ENCODE measurements around the gene TPT1.

Gene TPT1

GRCh38 chr13:45316996-45317395 lies 24.0 kb downstream of the TPT1 start:
- no peak for ATAC-seq
- TF ChIP-seq POU6F1 (CRISPR knock-in tag; IDR thresholded peaks at IDR 0.05; ENCODE audit: borderline replicate concordance, low read depth) (no peak), ZC3H10 (CRISPR knock-in tag; IDR thresholded peaks at IDR 0.05) (no peak), CSDC2 (CRISPR knock-in tag; IDR thresholded peaks at IDR 0.05) (no peak), ZFP3 (CRISPR knock-in tag; IDR thresholded peaks at IDR 0.05) (no peak), TCF4 (CRISPR knock-in tag; IDR thresholded peaks at IDR 0.05; ENCODE audit: borderline replicate concordance) (no peak), GLIS3 (CRISPR knock-in tag; IDR thresholded peaks at IDR 0.05) (no peak), CREB5 (CRISPR knock-in tag; IDR thresholded peaks at IDR 0.05; ENCODE audit: low read depth) (no peak), SNAI2 (CRISPR knock-in tag; IDR thresholded peaks at IDR 0.05) (no peak)

- ATAC-seq: no peak
- no peak for TF ChIP-seq ZNF8 (CRISPR knock-in tag; IDR thresholded peaks at IDR 0.05)
- no peak for TF ChIP-seq ISL1 (CRISPR knock-in tag; IDR thresholded peaks at IDR 0.05)
- no peak for TF ChIP-seq SNAI2 (CRISPR knock-in tag; IDR thresholded peaks at IDR 0.05)
- TF ChIP-seq ZFP30 (CRISPR knock-in tag; IDR thresholded peaks at IDR 0.05): no peak
Observed at GRCh38 chr13:45316338-45316737, 24.6 kb downstream of the TPT1 start.

- ATAC-seq: no peak
- TF ChIP-seq BACH2 (CRISPR knock-in tag; IDR thresholded peaks at IDR 0.05; ENCODE audit: borderline replicate concordance): no peak
Observed at GRCh38 chr13:45315520-45316167, 25.3 kb downstream of the TPT1 start.

- no peak for ATAC-seq
- TF ChIP-seq ZFP3 (CRISPR knock-in tag; IDR thresholded peaks at IDR 0.05): no peak
- no peak for TF ChIP-seq ARNTL (CRISPR knock-in tag; IDR thresholded peaks at IDR 0.05; ENCODE audit: borderline replicate concordance, low read depth)
- TF ChIP-seq ISL1 (CRISPR knock-in tag; IDR thresholded peaks at IDR 0.05): no peak
- no peak for TF ChIP-seq TSHZ2 (CRISPR knock-in tag; IDR thresholded peaks at IDR 0.05)
- no peak for TF ChIP-seq OSR1 (CRISPR knock-in tag; IDR thresholded peaks at IDR 0.05)
- TF ChIP-seq CREB5 (CRISPR knock-in tag; IDR thresholded peaks at IDR 0.05; ENCODE audit: low read depth): no peak
- TF ChIP-seq SNAI2 (CRISPR knock-in tag; IDR thresholded peaks at IDR 0.05): no peak
Observed at GRCh38 chr13:45314822-45315221, 26.2 kb downstream of the TPT1 start.

- ATAC-seq: peak; percentile 7
- TF ChIP-seq ARNTL (CRISPR knock-in tag; IDR thresholded peaks at IDR 0.05; ENCODE audit: borderline replicate concordance, low read depth) (no peak), ZNF70 (CRISPR knock-in tag; IDR thresholded peaks at IDR 0.05) (no peak)
Observed at GRCh38 chr13:45310341-45311131, 30.4 kb downstream of the TPT1 start.

GRCh38 chr13:45306966-45307365 lies 34.0 kb downstream of the TPT1 start:
- no peak for ATAC-seq
- TF ChIP-seq ZNF8 (CRISPR knock-in tag; IDR thresholded peaks at IDR 0.05) (no peak), ZNF70 (CRISPR knock-in tag; IDR thresholded peaks at IDR 0.05) (no peak), ZFP30 (CRISPR knock-in tag; IDR thresholded peaks at IDR 0.05) (no peak), TSHZ2 (CRISPR knock-in tag; IDR thresholded peaks at IDR 0.05) (no peak), RARB (CRISPR knock-in tag; IDR thresholded peaks at IDR 0.05) (no peak), ZNF565 (CRISPR knock-in tag; conservative IDR thresholded peaks at IDR 0.05; ENCODE audit: low read depth) (no peak), POU6F1 (CRISPR knock-in tag; IDR thresholded peaks at IDR 0.05; ENCODE audit: borderline replicate concordance, low read depth) (no peak), CSDC2 (CRISPR knock-in tag; IDR thresholded peaks at IDR 0.05) (no peak), GLIS3 (CRISPR knock-in tag; IDR thresholded peaks at IDR 0.05) (no peak), ISL1 (CRISPR knock-in tag; IDR thresholded peaks at IDR 0.05) (no peak), ZFP3 (CRISPR knock-in tag; IDR thresholded peaks at IDR 0.05) (no peak)

Measured in SK-N-SH treated with all-trans-retinoic acid at 6 μM for 48 hours (cell line).